GM23338 (cell line): ENCODE data around the gene RNU5D-1. TPM values are rescaled to one million over a fixed set of nuclear protein-coding genes. Genes with fewer than 3 reads are reported as not detected.

ENCODE experiments used
- ATAC-seq: fragments of 200-7000 bp; cut with Tn5 transposase; 3 replicates; pipeline ENCODE4 v1.9.1; 2020
- DNase-seq: peaks from one replicate; pipeline ENCODE4 v3.0.0-alpha.2; 2015; ENCODE audit warnings: low spot score
- H2AFZ ChIP-seq: fragments of 200-600 bp; sonication (generic); 2 replicates; pipeline ENCODE4 v1.8.0; 2016; ENCODE audit warnings: antibody characterized with exemption, mild to moderate bottlenecking, moderate library complexity
- H3F3A ChIP-seq: fragments of 200-600 bp; sonication (generic); replicated peaks from 2 replicates; pipeline ENCODE4 v1.8.0; 2017; ENCODE audit warnings: antibody characterized with exemption, mixed run types, low read depth
- H3K27ac ChIP-seq: fragments of 200-600 bp; sonication (generic); 2 replicates; pipeline ENCODE4 v1.6.1; 2016; ENCODE audit warnings: low read depth
- H3K27me3 ChIP-seq: fragments of 200-600 bp; sonication (generic); 2 replicates; pipeline ENCODE4 v1.8.0; 2016; ENCODE audit warnings: mild to moderate bottlenecking, mixed run types, moderate library complexity; ENCODE audit not compliant: insufficient read depth
- H3K36me3 ChIP-seq: fragments of 200-600 bp; sonication (generic); 2 replicates; pipeline ENCODE4 v1.8.0; 2016; ENCODE audit warnings: mild to moderate bottlenecking; ENCODE audit not compliant: insufficient read depth
- H3K4me1 ChIP-seq: fragments of 200-600 bp; sonication (generic); 2 replicates; pipeline ENCODE4 v1.8.0; 2016; ENCODE audit warnings: mild to moderate bottlenecking, moderate library complexity; ENCODE audit not compliant: insufficient read depth
- H3K4me2 ChIP-seq: fragments of 200-600 bp; sonication (generic); 2 replicates; pipeline ENCODE4 v1.7.1; 2017; ENCODE audit warnings: mixed run types
- H3K4me3 ChIP-seq: fragments of 200-600 bp; sonication (generic); 2 replicates; pipeline ENCODE4 v1.6.1; 2016; ENCODE audit warnings: mixed run types
- H3K79me2 ChIP-seq: fragments of 200-600 bp; sonication (generic); replicated peaks from 2 replicates; pipeline ENCODE4 v1.8.0; 2017; ENCODE audit warnings: mild to moderate bottlenecking; ENCODE audit not compliant: insufficient read depth
- H3K9me2 ChIP-seq: fragments of 200-600 bp; sonication (generic); 2 replicates; pipeline ENCODE4 v1.8.0; 2017; ENCODE audit not compliant: insufficient read depth
- H4K20me1 ChIP-seq: fragments of 200-600 bp; sonication (generic); replicated peaks from 2 replicates; pipeline ENCODE4 v1.8.0; 2017; ENCODE audit warnings: mild to moderate bottlenecking; ENCODE audit not compliant: insufficient read depth
- H3K27ac Mint-ChIP-seq: 2 replicates; pipeline ENCODE4 v1.8.0; 2020; ENCODE audit warnings: inconsistent platforms, mild to moderate bottlenecking, moderate library complexity, mixed read lengths
- H3K27me3 Mint-ChIP-seq: 3 replicates; pipeline ENCODE4 v1.8.0; 2022; ENCODE audit warnings: low read depth, mild to moderate bottlenecking, moderate library complexity, mixed read lengths, inconsistent platforms; ENCODE audit not compliant: insufficient read depth, poor library complexity
- H3K36me3 Mint-ChIP-seq: 3 replicates; pipeline ENCODE4 v1.8.0; 2021; ENCODE audit warnings: low read depth, mild to moderate bottlenecking, inconsistent platforms, moderate library complexity, mixed read lengths
- H3K4me1 Mint-ChIP-seq: 3 replicates; pipeline ENCODE4 v1.8.0; 2020; ENCODE audit warnings: mild to moderate bottlenecking, inconsistent platforms, mixed read lengths
- H3K4me3 Mint-ChIP-seq: 3 replicates; pipeline ENCODE4 v1.8.0; 2021; ENCODE audit warnings: moderate library complexity, mild to moderate bottlenecking, inconsistent platforms, mixed read lengths
- H3K9me3 Mint-ChIP-seq: 3 replicates; pipeline ENCODE4 v1.8.0; 2020; ENCODE audit warnings: moderate library complexity, mild to moderate bottlenecking, inconsistent platforms, mixed read lengths
- EZH2 ChIP-seq: fragments of 200-600 bp; sonication (generic); IDR thresholded peaks from one replicate; pipeline ENCODE4 v1.8.0; 2017; ENCODE audit warnings: antibody characterized with exemption, mild to moderate bottlenecking, low read depth; ENCODE audit not compliant: unreplicated experiment
- POLR2AphosphoS5 ChIP-seq: IDR thresholded peaks from 2 replicates; pipeline ENCODE4 v1.6.1; 2016; ENCODE audit warnings: antibody characterized with exemption, low read depth
- polyA plus RNA-seq: library from polyadenylated mRNA; unstranded; fragments of >200 nt; fragmentation: Nextera tagmentation; extraction: Ambion mirVana; gene quantifications from 2 replicates; pipeline ENCODE4 v1.2.1, GENCODE V29; 2016
- total RNA-seq: library from RNA; depleted of rRNA; stranded (reverse); fragments of >200 nt; shearing (Covaris generic); gene quantifications from 2 replicates; pipeline ENCODE4 v1.2.3, GENCODE V29; 2014
- TF ChIP-seq, protein P1 (sequence below): fragments of 250-450 bp; sonication (Bioruptor Pico); IDR thresholded peaks from 2 replicates; pipeline ENCODE4 v1.5.0; 2020; ENCODE audit warnings: mild to moderate bottlenecking, moderate library complexity

The RNU5D-1 gene
- total and polyA plus RNA-seq, 2 experiments from 2014 or later = not detected

DNA sequence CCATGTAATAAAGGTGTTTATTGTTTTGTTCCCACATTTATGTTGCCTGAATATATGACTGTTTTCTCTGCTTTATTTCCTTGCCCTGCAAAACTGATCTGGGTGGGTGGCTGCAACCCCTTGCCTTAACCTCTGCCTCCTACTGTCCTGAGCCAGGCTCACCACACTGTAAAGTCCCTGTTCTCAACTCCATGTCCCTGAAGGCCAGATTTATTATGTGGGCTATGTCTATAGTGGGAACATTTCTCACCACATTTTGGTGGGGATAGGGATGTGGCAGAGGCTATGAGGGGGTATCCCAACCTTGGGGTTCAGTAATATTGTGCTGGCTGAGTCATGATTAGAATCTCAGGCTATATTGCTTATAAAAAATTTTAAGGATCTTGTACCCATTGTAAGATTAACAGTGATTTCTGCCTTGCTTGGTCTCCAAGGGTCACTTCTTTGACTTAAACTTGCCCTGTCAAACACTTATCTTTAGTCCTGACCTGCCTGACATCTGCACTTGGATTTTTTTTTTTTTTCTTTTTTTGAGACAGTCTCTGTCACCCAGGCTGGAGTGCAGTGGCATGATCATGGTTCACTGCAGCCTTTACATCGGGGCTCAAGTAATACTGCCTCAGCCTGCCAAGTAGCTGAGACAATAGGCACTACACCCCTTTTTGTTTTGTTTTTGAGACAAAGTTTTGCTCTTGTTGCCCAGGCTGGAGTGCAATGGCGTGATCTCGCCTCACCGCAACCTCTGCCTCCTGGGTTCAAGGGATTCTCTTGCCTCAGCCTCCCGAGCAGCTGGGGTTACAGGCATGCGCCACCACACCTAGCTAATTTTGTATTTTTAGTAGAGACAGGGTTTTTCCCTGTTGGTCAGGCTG, 48.0 kb upstream of the RNU5D-1 start (continued):
- TF ChIP-seq, protein P1, sequence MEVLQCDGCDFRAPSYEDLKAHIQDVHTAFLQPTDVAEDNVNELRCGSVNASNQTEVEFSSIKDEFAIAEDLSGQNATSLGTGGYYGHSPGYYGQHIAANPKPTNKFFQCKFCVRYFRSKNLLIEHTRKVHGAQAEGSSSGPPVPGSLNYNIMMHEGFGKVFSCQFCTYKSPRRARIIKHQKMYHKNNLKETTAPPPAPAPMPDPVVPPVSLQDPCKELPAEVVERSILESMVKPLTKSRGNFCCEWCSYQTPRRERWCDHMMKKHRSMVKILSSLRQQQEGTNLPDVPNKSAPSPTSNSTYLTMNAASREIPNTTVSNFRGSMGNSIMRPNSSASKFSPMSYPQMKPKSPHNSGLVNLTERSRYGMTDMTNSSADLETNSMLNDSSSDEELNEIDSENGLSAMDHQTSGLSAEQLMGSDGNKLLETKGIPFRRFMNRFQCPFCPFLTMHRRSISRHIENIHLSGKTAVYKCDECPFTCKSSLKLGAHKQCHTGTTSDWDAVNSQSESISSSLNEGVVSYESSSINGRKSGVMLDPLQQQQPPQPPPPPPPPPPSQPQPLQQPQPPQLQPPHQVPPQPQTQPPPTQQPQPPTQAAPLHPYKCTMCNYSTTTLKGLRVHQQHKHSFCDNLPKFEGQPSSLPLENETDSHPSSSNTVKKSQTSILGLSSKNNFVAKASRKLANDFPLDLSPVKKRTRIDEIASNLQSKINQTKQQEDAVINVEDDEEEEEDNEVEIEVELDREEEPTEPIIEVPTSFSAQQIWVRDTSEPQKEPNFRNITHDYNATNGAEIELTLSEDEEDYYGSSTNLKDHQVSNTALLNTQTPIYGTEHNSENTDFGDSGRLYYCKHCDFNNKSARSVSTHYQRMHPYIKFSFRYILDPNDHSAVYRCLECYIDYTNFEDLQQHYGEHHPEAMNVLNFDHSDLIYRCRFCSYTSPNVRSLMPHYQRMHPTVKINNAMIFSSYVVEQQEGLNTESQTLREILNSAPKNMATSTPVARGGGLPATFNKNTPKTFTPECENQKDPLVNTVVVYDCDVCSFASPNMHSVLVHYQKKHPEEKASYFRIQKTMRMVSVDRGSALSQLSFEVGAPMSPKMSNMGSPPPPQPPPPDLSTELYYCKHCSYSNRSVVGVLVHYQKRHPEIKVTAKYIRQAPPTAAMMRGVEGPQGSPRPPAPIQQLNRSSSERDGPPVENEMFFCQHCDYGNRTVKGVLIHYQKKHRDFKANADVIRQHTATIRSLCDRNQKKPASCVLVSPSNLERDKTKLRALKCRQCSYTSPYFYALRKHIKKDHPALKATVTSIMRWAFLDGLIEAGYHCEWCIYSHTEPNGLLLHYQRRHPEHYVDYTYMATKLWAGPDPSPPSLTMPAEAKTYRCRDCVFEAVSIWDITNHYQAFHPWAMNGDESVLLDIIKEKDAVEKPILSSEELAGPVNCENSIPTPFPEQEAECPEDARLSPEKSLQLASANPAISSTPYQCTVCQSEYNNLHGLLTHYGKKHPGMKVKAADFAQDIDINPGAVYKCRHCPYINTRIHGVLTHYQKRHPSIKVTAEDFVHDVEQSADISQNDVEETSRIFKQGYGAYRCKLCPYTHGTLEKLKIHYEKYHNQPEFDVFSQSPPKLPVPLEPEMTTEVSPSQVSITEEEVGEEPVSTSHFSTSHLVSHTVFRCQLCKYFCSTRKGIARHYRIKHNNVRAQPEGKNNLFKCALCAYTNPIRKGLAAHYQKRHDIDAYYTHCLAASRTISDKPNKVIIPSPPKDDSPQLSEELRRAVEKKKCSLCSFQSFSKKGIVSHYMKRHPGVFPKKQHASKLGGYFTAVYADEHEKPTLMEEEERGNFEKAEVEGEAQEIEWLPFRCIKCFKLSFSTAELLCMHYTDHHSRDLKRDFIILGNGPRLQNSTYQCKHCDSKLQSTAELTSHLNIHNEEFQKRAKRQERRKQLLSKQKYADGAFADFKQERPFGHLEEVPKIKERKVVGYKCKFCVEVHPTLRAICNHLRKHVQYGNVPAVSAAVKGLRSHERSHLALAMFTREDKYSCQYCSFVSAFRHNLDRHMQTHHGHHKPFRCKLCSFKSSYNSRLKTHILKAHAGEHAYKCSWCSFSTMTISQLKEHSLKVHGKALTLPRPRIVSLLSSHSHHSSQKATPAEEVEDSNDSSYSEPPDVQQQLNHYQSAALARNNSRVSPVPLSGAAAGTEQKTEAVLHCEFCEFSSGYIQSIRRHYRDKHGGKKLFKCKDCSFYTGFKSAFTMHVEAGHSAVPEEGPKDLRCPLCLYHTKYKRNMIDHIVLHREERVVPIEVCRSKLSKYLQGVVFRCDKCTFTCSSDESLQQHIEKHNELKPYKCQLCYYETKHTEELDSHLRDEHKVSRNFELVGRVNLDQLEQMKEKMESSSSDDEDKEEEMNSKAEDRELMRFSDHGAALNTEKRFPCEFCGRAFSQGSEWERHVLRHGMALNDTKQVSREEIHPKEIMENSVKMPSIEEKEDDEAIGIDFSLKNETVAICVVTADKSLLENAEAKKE (CRISPR knock-in tag) = no peak

DNA sequence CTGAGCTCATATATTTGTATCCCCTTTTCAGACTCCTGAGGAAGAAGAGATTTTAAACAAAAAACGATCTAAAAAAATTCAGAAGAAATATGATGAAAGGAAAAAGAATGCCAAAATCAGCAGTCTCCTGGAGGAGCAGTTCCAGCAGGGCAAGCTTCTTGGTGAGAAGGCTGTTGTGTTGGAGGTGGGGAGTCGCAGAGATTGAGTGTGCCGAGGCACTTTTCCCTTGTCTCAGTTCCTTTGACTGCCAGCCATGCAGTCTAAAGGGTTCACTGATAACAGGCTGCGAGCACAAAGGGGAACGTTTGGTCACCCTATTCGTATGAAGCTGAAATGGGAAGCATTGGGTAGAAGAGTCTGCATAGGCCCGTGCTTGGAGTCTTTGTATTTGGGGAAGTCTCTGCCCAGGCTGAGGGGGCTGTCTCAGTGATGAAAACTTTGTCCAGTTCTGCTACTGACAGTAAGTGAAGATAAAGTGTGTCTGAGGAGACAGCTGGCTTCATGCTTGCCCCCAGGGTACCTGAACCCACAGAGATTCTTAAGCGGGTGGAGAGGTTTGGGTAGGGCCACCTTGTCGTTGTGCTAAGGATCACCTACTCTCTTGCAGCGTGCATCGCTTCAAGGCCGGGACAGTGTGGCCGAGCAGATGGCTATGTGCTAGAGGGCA, 47.1 kb upstream of the RNU5D-1 start:
- Histone ChIP-seq H3K4me2 (peak overlapping the region; percentile 100), H3K36me3 (peaks cover 37% of the 10 kb centered on the region), H3K4me1 (peaks cover 15% of the 10 kb centered on the region), H4K20me1 (peaks cover 35% of the 10 kb centered on the region), H3K9me2 (no peaks in the 10 kb centered on the region), H2AFZ (no peak overlapping the region), H3K27me3 (no peaks in the 10 kb centered on the region), H3K27ac (peak overlapping the region; percentile 90), H3K4me3 (peak overlapping the region; percentile 99), H3K79me2 (peaks cover 43% of the 10 kb centered on the region), H3F3A (peaks cover 72% of the 10 kb centered on the region)
- no peak for DNase-seq
- Mint-ChIP-seq H3K9me3 (no peaks in the 10 kb centered on the region; the same call in 2 of the 3 replicates), H3K4me1 (peaks cover 20% of the 10 kb centered on the region), H3K27ac (peak overlapping the region; percentile 93), H3K36me3 (peaks cover 64% of the 10 kb centered on the region), H3K4me3 (peak overlapping the region; percentile 87), H3K27me3 (peaks cover 30% of the 10 kb centered on the region)
- no peak for ATAC-seq
- TF ChIP-seq EZH2 (no peak), POLR2AphosphoS5 (0 out of 2 replicates have a peak, but pooled peaks have one; percentile 4)
